H1 (cell line): Measurements from ENCODE around the gene ACVRL1. TPM values are rescaled to one million over a fixed set of nuclear protein-coding genes. Genes with fewer than 3 reads are reported as not detected.

Experiments used
- CTCF ChIA-PET: fragments of 300-600 bp; sonication (Branson Sonifier 250); formaldehyde crosslinking; loops from one replicate; lab custom pipeline; 2021; ENCODE audit not compliant: partially characterized antibody; lab: Charles Lee
- POLR2A ChIA-PET: fragments of 300-600 bp; sonication (Branson Sonifier 250); formaldehyde crosslinking; loops from one replicate; lab custom pipeline; 2021; ENCODE audit warnings: inconsistent platforms; ENCODE audit not compliant: partially characterized antibody; lab: Charles Lee
- DNase-seq, 2 experiments: peaks; one replicate each; pipeline versions ENCODE4 v3.0.0 to v3.0.0-alpha.2; 2010 to 2022; ENCODE audit warnings: low spot score in 2 of 2, low read depth in 1 of 2, mixed read lengths in 1 of 2
- FAIRE-seq: peaks from 2 replicates; lab custom pipeline; 2011; peaks lifted over from hg19 to GRCh38; lab: Jason Lieb, UNC
- H2AFZ ChIP-seq: 2 replicates; pipeline ENCODE4 v1.8.1; 2012; ENCODE audit warnings: low read length, inconsistent platforms
- H2AK5ac ChIP-seq: 2 replicates; pipeline ENCODE4 v1.6.1; 2013; ENCODE audit warnings: low read depth, low read length
- H2BK120ac ChIP-seq: replicated peaks from 2 replicates; pipeline ENCODE3; 2013; ENCODE audit warnings: low read depth, low read length, inconsistent platforms
- H2BK12ac ChIP-seq: 2 replicates; pipeline ENCODE4 v1.6.1; 2013; ENCODE audit warnings: low read depth, low read length
- H2BK15ac ChIP-seq: 2 replicates; pipeline ENCODE4 v1.6.1; 2013; ENCODE audit warnings: low read length
- H2BK20ac ChIP-seq: 2 replicates; pipeline ENCODE4 v1.6.1; 2013; ENCODE audit warnings: low read length
- H2BK5ac ChIP-seq: 2 replicates; pipeline ENCODE4 v1.6.1; 2013; ENCODE audit warnings: low read depth, low read length
- H3K14ac ChIP-seq: 2 replicates; pipeline ENCODE4 v1.6.1; 2013; ENCODE audit warnings: inconsistent platforms; ENCODE audit not compliant: insufficient read length
- H3K18ac ChIP-seq: 2 replicates; pipeline ENCODE4 v1.6.1; 2013; ENCODE audit warnings: low read length; ENCODE audit errors: extremely low read depth
- H3K23ac ChIP-seq: 2 replicates; pipeline ENCODE4 v1.6.1; 2013; ENCODE audit warnings: inconsistent platforms; ENCODE audit not compliant: insufficient read length
- H3K23me2 ChIP-seq: 2 replicates; pipeline ENCODE4 v1.6.1; 2013; ENCODE audit warnings: low read depth, low read length
- H3K27ac ChIP-seq: 2 replicates; pipeline ENCODE4 v1.6.1; 2011; ENCODE audit warnings: low read depth, low read length, inconsistent platforms
- H3K27me3 ChIP-seq, 4 experiments: replicated peaks in 1 of 4; 1 replicate in 1 of 4; 2 replicates in 3 of 4; pipeline versions ENCODE4 v1.6.1 to v1.8.1; 2011 to 2013; ENCODE audit warnings: low read length in 3 of 4, mild to moderate bottlenecking in 3 of 4, inconsistent platforms in 2 of 4, mixed read lengths in 2 of 4, moderate library complexity in 1 of 4; ENCODE audit not compliant: control insufficient read depth in 3 of 4, insufficient read depth in 3 of 4; ENCODE audit errors: extremely low read depth in 1 of 4
- H3K36me3 ChIP-seq, 4 experiments: 2 replicates each; pipeline versions ENCODE4 v1.6.1 to v1.8.1; 2011 to 2013; ENCODE audit warnings: mild to moderate bottlenecking in 4 of 4, low read length in 3 of 4, moderate library complexity in 2 of 4, control low read depth in 1 of 4, inconsistent platforms in 1 of 4; ENCODE audit not compliant: insufficient read depth in 4 of 4, control insufficient read depth in 2 of 4
- H3K4ac ChIP-seq: replicated peaks from 2 replicates; pipeline ENCODE3; 2013; ENCODE audit warnings: low read length, low read depth, mixed read lengths, inconsistent platforms; ENCODE audit not compliant: insufficient read length
- H3K4me1 ChIP-seq, 4 experiments: replicated peaks in 1 of 4; 1 replicate in 1 of 4; 2 replicates in 3 of 4; pipeline versions ENCODE4 v1.6.1 to v1.8.1; 2011 to 2013; ENCODE audit warnings: low read length in 3 of 4, inconsistent platforms in 2 of 4, mixed read lengths in 1 of 4; ENCODE audit not compliant: insufficient read depth in 4 of 4, control insufficient read depth in 3 of 4
- H3K4me2 ChIP-seq, 2 experiments: 2 replicates each; pipeline versions ENCODE4 v1.6.1 to v1.8.1; 2011 to 2013; ENCODE audit warnings: low read depth in 2 of 2, low read length in 2 of 2, control low read depth in 1 of 2, inconsistent platforms in 1 of 2, mild to moderate bottlenecking in 1 of 2; ENCODE audit not compliant: insufficient read depth in 1 of 2
- H3K4me3 ChIP-seq, 4 experiments: fragments of 200-600, 300-600 bp in 1 of 4; sonication (generic), shearing (Covaris generic), sonication (Bioruptor Twin) in 1 of 4; 2 replicates each; pipeline versions ENCODE4 v1.5.1 to v1.8.1; 2011 to 2016; ENCODE audit warnings: low read length in 4 of 4, low read depth in 3 of 4, control low read depth in 2 of 4, inconsistent platforms in 2 of 4, mild to moderate bottlenecking in 2 of 4, mixed read lengths in 1 of 4, moderate library complexity in 1 of 4; ENCODE audit not compliant: insufficient read depth in 2 of 4; ENCODE audit errors: extremely low read depth in 1 of 4
- H3K56ac ChIP-seq: replicated peaks from 2 replicates; pipeline ENCODE3; 2013; ENCODE audit warnings: low read depth, mild to moderate bottlenecking, mixed read lengths, low read length, inconsistent platforms; ENCODE audit not compliant: insufficient read length
- H3K79me1 ChIP-seq: 2 replicates; pipeline ENCODE4 v1.6.1; 2013; ENCODE audit warnings: low read depth, low read length, control low read depth
- H3K79me2 ChIP-seq, 2 experiments: 2 replicates each; pipeline versions ENCODE4 v1.6.1 to v1.8.1; 2012 to 2013; ENCODE audit warnings: low read length in 2 of 2, mild to moderate bottlenecking in 2 of 2, inconsistent platforms in 1 of 2; ENCODE audit not compliant: insufficient read depth in 2 of 2, control insufficient read depth in 1 of 2
- H3K9ac ChIP-seq, 4 experiments: replicated peaks in 1 of 4; 1 replicate in 1 of 4; 2 replicates in 3 of 4; pipeline versions ENCODE4 v1.6.1 to v1.8.1; 2011 to 2013; ENCODE audit warnings: low read depth in 3 of 4, low read length in 3 of 4, control low read depth in 2 of 4, mild to moderate bottlenecking in 2 of 4, moderate library complexity in 2 of 4, inconsistent platforms in 1 of 4; ENCODE audit errors: extremely low read depth in 1 of 4
- H3K9me3 ChIP-seq, 2 experiments: 2 replicates each; pipeline versions ENCODE4 v1.6.1 to v1.8.1; 2012 to 2013; ENCODE audit warnings: mild to moderate bottlenecking in 2 of 2, moderate library complexity in 2 of 2, control low read depth in 1 of 2, inconsistent platforms in 1 of 2, low read depth in 1 of 2, low read length in 1 of 2, mixed read lengths in 1 of 2; ENCODE audit not compliant: insufficient read depth in 2 of 2
- H4K20me1 ChIP-seq, 2 experiments: replicated peaks in 1 of 2; 2 replicates each; pipeline versions ENCODE3 to v1.8.1; 2011 to 2013; ENCODE audit warnings: inconsistent platforms in 2 of 2, low read length in 2 of 2, mild to moderate bottlenecking in 1 of 2; ENCODE audit not compliant: insufficient read depth in 2 of 2, control insufficient read depth in 1 of 2
- H4K5ac ChIP-seq: 2 replicates; pipeline ENCODE4 v1.6.1; 2013; ENCODE audit warnings: low read length, low read depth, mixed read lengths, inconsistent platforms; ENCODE audit not compliant: insufficient read length
- H4K8ac ChIP-seq: 2 replicates; pipeline ENCODE4 v1.8.0; 2013; ENCODE audit warnings: mild to moderate bottlenecking, moderate library complexity, low read length, inconsistent platforms; ENCODE audit not compliant: insufficient read depth; ENCODE audit errors: extremely low read depth
- H4K91ac ChIP-seq: replicated peaks from 2 replicates; pipeline ENCODE3; 2013; ENCODE audit warnings: low read length, mixed read lengths, inconsistent platforms; ENCODE audit not compliant: insufficient read length
- ATF2 ChIP-seq: IDR thresholded peaks from 2 replicates; pipeline ENCODE4 v1.6.1; 2012; ENCODE audit warnings: low read length, inconsistent platforms
- CBX8 ChIP-seq: fragments of 300-800, 300-1000 bp; sonication (generic); IDR thresholded peaks from 2 replicates; pipeline ENCODE4 v1.7.1; 2016; ENCODE audit warnings: low read depth, low read length, borderline replicate concordance
- EGR1 ChIP-seq: IDR thresholded peaks from 2 replicates; pipeline ENCODE4 v1.6.1; 2011; ENCODE audit warnings: low read depth, low read length, borderline replicate concordance
- NANOG ChIP-seq: IDR thresholded peaks from 2 replicates; pipeline ENCODE4 v1.6.1; 2011; ENCODE audit warnings: low read length, low read depth, mild to moderate bottlenecking, inconsistent platforms; ENCODE audit not compliant: insufficient read depth, poor library complexity, severe bottlenecking
- POLR2AphosphoS5 ChIP-seq: IDR thresholded peaks from 2 replicates; pipeline ENCODE4 v1.6.1; 2011; ENCODE audit warnings: low read depth, low read length
- POU5F1 ChIP-seq: IDR thresholded peaks from 2 replicates; pipeline ENCODE4 v1.6.1; 2011; ENCODE audit warnings: low read depth, mild to moderate bottlenecking, low read length, moderate library complexity
- RBBP5 ChIP-seq: IDR thresholded peaks from 2 replicates; pipeline ENCODE4 v1.7.1; 2012; ENCODE audit warnings: low read depth, mild to moderate bottlenecking, inconsistent platforms, low read length, moderate library complexity, borderline replicate concordance
- RXRA ChIP-seq: IDR thresholded peaks from 2 replicates; pipeline ENCODE4 v1.6.1; 2011; ENCODE audit warnings: low read depth, mild to moderate bottlenecking, low read length, moderate library complexity; ENCODE audit not compliant: insufficient read depth
- SIRT6 ChIP-seq: IDR thresholded peaks from one replicate; pipeline ENCODE4 v1.7.1; 2012; ENCODE audit warnings: low read length, inconsistent platforms
- SIX5 ChIP-seq: IDR thresholded peaks from 2 replicates; pipeline ENCODE4 v1.6.1; 2011; ENCODE audit warnings: mild to moderate bottlenecking, low read depth, low read length
- SP4 ChIP-seq: IDR thresholded peaks from 2 replicates; pipeline ENCODE4 v1.6.1; 2012; ENCODE audit warnings: low read length, inconsistent platforms
- TAF7 ChIP-seq: optimal IDR thresholded peaks from 2 replicates; pipeline ENCODE3; 2011; ENCODE audit warnings: low read depth, mild to moderate bottlenecking, inconsistent platforms, low read length, moderate library complexity, borderline replicate concordance
- TBP ChIP-seq: IDR thresholded peaks from 2 replicates; pipeline ENCODE4 v1.6.1; 2011; ENCODE audit warnings: low read depth, low read length, improper control_type of control experiment
- WGBS, 2 experiments: shearing (Covaris generic) in 1 of 2; methylation state at CpG; one replicate each; pipeline versions ENCODE4 v1.1.6 to v1.1.7; 2013 to 2015; ENCODE audit warnings: low lambda C conversion rate in 2 of 2, mixed read lengths in 2 of 2, inconsistent platforms in 1 of 2, low coverage in 1 of 2, missing lambda C conversion rate in 1 of 2; ENCODE audit not compliant: insufficient replicate concordance in 2 of 2, insufficient coverage in 1 of 2, insufficient read length in 1 of 2; ENCODE audit errors: extremely low coverage in 1 of 2, missing lambda C conversion rate in 1 of 2; 5-methylcytosine and 5-hydroxymethylcytosine counted together
- polyA plus RNA-seq, 7 experiments: library from polyadenylated mRNA; depleted of rRNA in 3 of 7; stranded (reverse) in 5 of 7; unstranded in 2 of 7; fragments of >200 nt in 5 of 7; fragments of 200-250 nt in 2 of 7; gene quantifications; 1 replicate in 5 of 7; 2 replicates in 1 of 7; 4 replicates in 1 of 7; pipeline versions ENCODE4 v1.2.1 to v1.2.3, GENCODE V29; 2011 to 2013; ENCODE audit warnings: missing spikeins in 2 of 7, mixed read lengths in 2 of 7
- total RNA-seq: library from RNA; stranded (reverse); fragmentation: NEBNext Ultra II Directional; extraction: Animal tissue kit (Norgen Biotek cat#: 25700); gene quantifications from 2 replicates; pipeline ENCODE4 v1.2.1, GENCODE V29; 2021

The ACVRL1 gene
- total and polyA plus RNA-seq, 2 of the 8 experiments (the other 6 are each of a cell fraction or from before 2014, with no cell fraction given), result 0.09 to 0.35 TPM

GRCh38 chr12:51944608-51945233 lies 37.4 kb downstream of the ACVRL1 start:
- no peak overlapping the region for H3K4me2 ChIP-seq
- TF ChIP-seq POLR2AphosphoS5 (no peak), CBX8 (no peak), POU5F1 (no peak), SP4 (no peak), RXRA (no peak), SIRT6 (no peak), SIX5 (no peak), TAF7 (no peak), TBP (no peak), NANOG (no peak), ATF2 (no peak), RBBP5 (no peak), EGR1 (no peak)

More at GRCh38 chr12:51944608-51945233, 37.4 kb downstream of the ACVRL1 start:
- Histone ChIP-seq H3K4me1 (peaks cover 0 to 2% (median 0%) of the 10 kb centered on the region in 4 experiments; a peak in 2 of 7 replicates), H3K79me1 (no peaks in the 10 kb centered on the region), H3K23ac (no peak overlapping the region), H3K36me3 (no peaks in the 10 kb centered on the region), H3K4me3 (no peak overlapping the region), H2BK20ac (no peak overlapping the region), H2BK120ac (no peak overlapping the region), H3K79me2 (no peaks in the 10 kb centered on the region), H4K91ac (no peak overlapping the region), H4K5ac (no peak overlapping the region), H2BK15ac (no peak overlapping the region), H3K9ac (no peak overlapping the region), H3K14ac (no peak overlapping the region), H3K4ac (no peak overlapping the region), H2BK12ac (no peak overlapping the region), H2AK5ac (no peak overlapping the region), H3K27me3 (peaks cover 2 to 21% (median 12%) of the 10 kb centered on the region in 4 experiments), H2BK5ac (no peak overlapping the region), H3K27ac (no peak overlapping the region), H4K8ac (no peak overlapping the region), H3K23me2 (no peaks in the 10 kb centered on the region), H4K20me1 (no peaks in the 10 kb centered on the region), H3K56ac (no peak overlapping the region), H3K9me3 (peaks cover 0 to 5% of the 10 kb centered on the region in 2 experiments; a peak in 1 of 4 replicates), H2AFZ (no peak overlapping the region), H3K18ac (no peak overlapping the region)
- ChIA-PET POLR2A (no interaction called here), CTCF (no interaction called here)
- 89% methylated on average over 1 of the region's 1 CpG; no CpG with 5 or more reads in 1 of the 2 experiments for WGBS, 2 experiments
- DNase-seq, result no peak
- FAIRE-seq, result no peak
